ENCODE measurements around the gene EGFR.

Gene EGFR

GRCh38 chr7:55013851-55014250, 5.0 kb upstream of the EGFR start:
- DNase-seq (ENCODE audit: low read depth in 2 of 2): no peak

- DNase-seq (ENCODE audit: low read depth in 2 of 2): no peak
Measured at GRCh38 chr7:55016061-55016745, 2.6 kb upstream of the EGFR start.

- no peak for DNase-seq (ENCODE audit: low read depth in 2 of 2)
Measured at GRCh38 chr7:55016746-55017090, 2.1 kb upstream of the EGFR start.

- DNase-seq (ENCODE audit: low read depth in 2 of 2): no peak
Measured at GRCh38 chr7:55017841-55018240, 976 bp upstream of the EGFR start.

GRCh38 chr7:55019191-55019690, 424 bp downstream of the EGFR start:
- no peak for DNase-seq (ENCODE audit: low read depth in 2 of 2)

GRCh38 chr7:55019691-55020465, 1.1 kb downstream of the EGFR start:
- DNase-seq (ENCODE audit: low read depth in 2 of 2): no peak

GRCh38 chr7:55020466-55020871, 1.7 kb downstream of the EGFR start:
- DNase-seq (ENCODE audit: low read depth in 2 of 2): no peak

GRCh38 chr7:55021053-55021452, 2.2 kb downstream of the EGFR start:
- no peak for DNase-seq (ENCODE audit: low read depth in 2 of 2)

- DNase-seq (ENCODE audit: low read depth in 2 of 2): no peak
Measured at GRCh38 chr7:55022002-55022985, 3.5 kb downstream of the EGFR start.

GRCh38 chr7:55023841-55024505, 5.2 kb downstream of the EGFR start:
- no peak for DNase-seq (ENCODE audit: low read depth in 2 of 2)

GRCh38 chr7:55024776-55025175, 6.0 kb downstream of the EGFR start:
- no peak for DNase-seq (ENCODE audit: low read depth in 2 of 2)

GRCh38 chr7:55026086-55026790, 7.4 kb downstream of the EGFR start:
- no peak for DNase-seq (ENCODE audit: low read depth in 2 of 2)

GRCh38 chr7:55026867-55027490, 8.2 kb downstream of the EGFR start:
- no peak for DNase-seq (ENCODE audit: low read depth in 2 of 2)

- DNase-seq (ENCODE audit: low read depth in 2 of 2): no peak
Measured at GRCh38 chr7:55028011-55028410, 9.2 kb downstream of the EGFR start.

- DNase-seq (ENCODE audit: low read depth in 2 of 2): no peak
Measured at GRCh38 chr7:55030314-55030713, 11.5 kb downstream of the EGFR start.

GRCh38 chr7:55031075-55031474, 12.3 kb downstream of the EGFR start:
- no peak for DNase-seq (ENCODE audit: low read depth in 2 of 2)

GRCh38 chr7:55032069-55032699, 13.4 kb downstream of the EGFR start:
- no peak for DNase-seq (ENCODE audit: low read depth in 2 of 2)

- no peak for DNase-seq (ENCODE audit: low read depth in 2 of 2)
Measured at GRCh38 chr7:55033236-55033846, 14.5 kb downstream of the EGFR start.

- DNase-seq (ENCODE audit: low read depth in 2 of 2): no peak
Measured at GRCh38 chr7:55034776-55035175, 16.0 kb downstream of the EGFR start.

Measured in activated CD8-positive, alpha-beta memory T cell treated with anti-CD3 and anti-CD28 coated beads for 4 hours (primary cell).